ENCODE results near the gene WDR7. TPM values are rescaled to one million over a fixed set of nuclear protein-coding genes. Genes with fewer than 3 reads are reported as not detected.

The WDR7 gene
- total RNA-seq (10 to 100 TPM; 32.7 to 46.6 TPM), polyA plus RNA-seq (1 to 10 TPM; 6.5 to 8.4 TPM)
- long read RNA-seq, donor 1, partial matches to known transcripts: 9 of 12 reads
- long read RNA-seq, donor 1, other reads (novel, unspliced or antisense): 3 of 12 reads
- long read RNA-seq, donor 2, partial matches to known transcripts: 6 of 15 reads
- long read RNA-seq, donor 2, other reads (novel, unspliced or antisense): 9 of 15 reads

DNA sequence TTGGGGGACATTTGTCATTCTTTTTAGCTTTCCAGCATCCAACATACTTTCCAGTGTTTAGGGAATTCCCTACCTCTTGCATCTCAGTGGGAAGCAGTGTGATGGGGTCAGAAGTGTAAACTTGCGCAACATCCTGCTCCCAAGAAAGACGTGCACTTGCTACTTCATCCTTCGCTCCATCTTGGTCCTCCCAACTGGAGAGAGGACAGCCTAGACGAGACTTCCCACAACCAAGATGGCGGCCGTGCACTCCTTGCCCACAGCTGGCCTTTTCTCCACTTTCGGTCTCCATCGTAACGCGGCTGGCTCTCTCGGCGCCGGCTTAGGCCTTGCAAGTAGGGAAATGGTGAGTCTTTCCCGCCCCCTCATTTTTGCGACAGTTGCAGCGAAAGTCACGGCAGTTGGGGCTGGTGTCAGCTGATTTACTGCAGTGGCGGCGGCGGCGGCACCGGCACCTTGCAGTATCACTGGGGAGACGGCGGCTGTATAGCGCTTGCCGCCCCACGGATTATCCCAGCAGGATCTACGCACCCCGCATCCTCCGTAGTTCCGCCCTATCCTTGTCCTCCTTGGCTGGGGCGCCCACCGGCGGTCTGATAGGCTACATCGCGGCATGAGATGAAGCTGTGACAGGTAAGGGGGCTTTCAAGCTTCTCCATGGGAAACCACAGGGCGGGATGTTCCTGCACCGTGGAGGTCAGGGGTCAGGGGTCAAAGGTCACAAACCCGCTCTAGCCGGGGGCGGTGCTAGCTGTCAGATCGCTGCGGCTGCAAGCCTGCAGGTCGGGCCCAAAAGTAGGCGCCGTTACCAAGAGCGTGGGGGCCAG lies at the start of gene WDR7:
TSS of gene WDR7 (plus strand) at position 416 of the 827 bp plus-strand sequence. CDS start 21,157 bp downstream, outside the sequence.
- DNase-seq (peak; percentile 98), ATAC-seq (ENCODE audit: low FRiP score) (peak; percentile 99)
- H3K36me3 ChIP-seq (ENCODE audit: control insufficient read depth in 1 of 2, insufficient read depth in 2 of 2, low read length in 1 of 2): no peaks in the 10 kb centered on the region
- no peaks in the 10 kb centered on the region for H3K9me3 ChIP-seq (ENCODE audit: control insufficient read depth, low read length)
- intact Hi-C loops (cut with DNase I): loop anchor here in 1 of 2 donors (1.0 kb wide), 1 partner anchor 13 kb away; the partner anchor contains the start of gene TXNL1
- H3K4me3 ChIP-seq (ENCODE audit: low read length in 2 of 2): peak within 1 kb of the TSS; percentile 90 to 91
- peaks cover 1 to 3% of the 10 kb centered on the region in 2 donors for H3K4me1 ChIP-seq (ENCODE audit: control insufficient read depth in 1 of 2, insufficient read depth in 2 of 2, low read length in 2 of 2)
- WGBS, 2 donors: 0 to 1% methylated on average over 47 of the region's 47 CpGs
- H3K27ac ChIP-seq (ENCODE audit: low read depth in 1 of 2, low read length in 2 of 2): peak within 1 kb of the TSS in 1 of 2 donors; percentile 82
- no peaks in the 10 kb centered on the region for H3K27me3 ChIP-seq (ENCODE audit: control insufficient read depth in 1 of 2, insufficient read depth in 2 of 2, low read length in 1 of 2)

GRCh38 chr18:56606618-56607017 lies 44.5 kb upstream of the WDR7 start:
- H3K9me3 ChIP-seq (ENCODE audit: control insufficient read depth, low read length): no peaks in the 10 kb centered on the region
- DNase-seq (no peak), ATAC-seq (ENCODE audit: low FRiP score) (no peak)
- H3K27me3 ChIP-seq (ENCODE audit: control insufficient read depth in 1 of 2, insufficient read depth in 2 of 2, low read length in 1 of 2): no peaks in the 10 kb centered on the region
- H3K4me1 ChIP-seq (ENCODE audit: control insufficient read depth in 1 of 2, insufficient read depth in 2 of 2, low read length in 2 of 2): no peaks in the 10 kb centered on the region
- no peak overlapping the region for H3K27ac ChIP-seq (ENCODE audit: low read depth in 1 of 2, low read length in 2 of 2)
- WGBS, 2 donors: 81 to 88% methylated on average over 2 of the region's 2 CpGs
- H3K36me3 ChIP-seq (ENCODE audit: control insufficient read depth in 1 of 2, insufficient read depth in 2 of 2, low read length in 1 of 2): peaks cover 0 to 6% of the 10 kb centered on the region in 2 donors
- intact Hi-C loops (cut with DNase I): no loop called here
- no peak overlapping the region for H3K4me3 ChIP-seq (ENCODE audit: low read length in 2 of 2)

GRCh38 chr18:56615738-56616520 lies 35.2 kb upstream of the WDR7 start:
- no peak overlapping the region for H3K27ac ChIP-seq (ENCODE audit: low read depth in 1 of 2, low read length in 2 of 2)
- H3K4me1 ChIP-seq (ENCODE audit: control insufficient read depth in 1 of 2, insufficient read depth in 2 of 2, low read length in 2 of 2): no peaks in the 10 kb centered on the region
- no peak overlapping the region for H3K4me3 ChIP-seq (ENCODE audit: low read length in 2 of 2)
- no peak for ATAC-seq (ENCODE audit: low FRiP score)
- DNase-seq: no peak
- no peaks in the 10 kb centered on the region for H3K9me3 ChIP-seq (ENCODE audit: control insufficient read depth, low read length)
- no peaks in the 10 kb centered on the region for H3K27me3 ChIP-seq (ENCODE audit: control insufficient read depth in 1 of 2, insufficient read depth in 2 of 2, low read length in 1 of 2)
- intact Hi-C loops (cut with DNase I): no loop called here
- peaks cover 5% of the 10 kb centered on the region in 2 donors for H3K36me3 ChIP-seq (ENCODE audit: control insufficient read depth in 1 of 2, insufficient read depth in 2 of 2, low read length in 1 of 2)
- 78 to 87% methylated on average over 7 of the region's 7 CpGs for WGBS, 2 donors

- 72 to 80% methylated on average over 2 of the region's 2 CpGs for WGBS, 2 donors
- intact Hi-C loops (cut with DNase I): no loop called here
- H3K36me3 ChIP-seq (ENCODE audit: control insufficient read depth in 1 of 2, insufficient read depth in 2 of 2, low read length in 1 of 2): no peaks in the 10 kb centered on the region
- no peak overlapping the region for H3K4me3 ChIP-seq (ENCODE audit: low read length in 2 of 2)
- ATAC-seq (ENCODE audit: low FRiP score) (no peak), DNase-seq (no peak)
- H3K9me3 ChIP-seq (ENCODE audit: control insufficient read depth, low read length): no peaks in the 10 kb centered on the region
- no peak overlapping the region for H3K27ac ChIP-seq (ENCODE audit: low read depth in 1 of 2, low read length in 2 of 2)
- H3K27me3 ChIP-seq (ENCODE audit: control insufficient read depth in 1 of 2, insufficient read depth in 2 of 2, low read length in 1 of 2): no peaks in the 10 kb centered on the region
- peaks cover 0 to 1% of the 10 kb centered on the region in 2 donors for H3K4me1 ChIP-seq (ENCODE audit: control insufficient read depth in 1 of 2, insufficient read depth in 2 of 2, low read length in 2 of 2)
Observed at GRCh38 chr18:56627991-56628390, 23.2 kb upstream of the WDR7 start.

- Histone ChIP-seq H3K9me3 (ENCODE audit: control insufficient read depth, low read length) (no peaks in the 10 kb centered on the region), H3K4me1 (ENCODE audit: control insufficient read depth in 1 of 2, insufficient read depth in 2 of 2, low read length in 2 of 2) (peaks cover 1 to 3% of the 10 kb centered on the region in 2 donors), H3K36me3 (ENCODE audit: control insufficient read depth in 1 of 2, insufficient read depth in 2 of 2, low read length in 1 of 2) (no peaks in the 10 kb centered on the region), H3K27ac (ENCODE audit: low read depth in 1 of 2, low read length in 2 of 2) (no peak overlapping the region), H3K27me3 (ENCODE audit: control insufficient read depth in 1 of 2, insufficient read depth in 2 of 2, low read length in 1 of 2) (no peaks in the 10 kb centered on the region), H3K4me3 (ENCODE audit: low read length in 2 of 2) (no peak overlapping the region)
- WGBS, 2 donors: 85 to 87% methylated on average over 7 of the region's 7 CpGs
- DNase-seq (no peak), ATAC-seq (ENCODE audit: low FRiP score) (no peak)
- intact Hi-C loops (cut with DNase I): no loop called here
Observed at GRCh38 chr18:56632070-56633022, 18.8 kb upstream of the WDR7 start.

GRCh38 chr18:56635007-56635406 lies 16.2 kb upstream of the WDR7 start:
- Histone ChIP-seq H3K27ac (ENCODE audit: low read depth in 1 of 2, low read length in 2 of 2) (no peak overlapping the region), H3K4me1 (ENCODE audit: control insufficient read depth in 1 of 2, insufficient read depth in 2 of 2, low read length in 2 of 2) (peaks cover 1 to 3% of the 10 kb centered on the region in 2 donors), H3K27me3 (ENCODE audit: control insufficient read depth in 1 of 2, insufficient read depth in 2 of 2, low read length in 1 of 2) (no peaks in the 10 kb centered on the region), H3K4me3 (ENCODE audit: low read length in 2 of 2) (no peak overlapping the region), H3K9me3 (ENCODE audit: control insufficient read depth, low read length) (no peaks in the 10 kb centered on the region), H3K36me3 (ENCODE audit: control insufficient read depth in 1 of 2, insufficient read depth in 2 of 2, low read length in 1 of 2) (no peaks in the 10 kb centered on the region)
- ATAC-seq (ENCODE audit: low FRiP score) (no peak), DNase-seq (no peak)
- 88 to 89% methylated on average over 5 of the region's 5 CpGs for WGBS, 2 donors
- intact Hi-C loops (cut with DNase I): no loop called here

- Histone ChIP-seq H3K36me3 (ENCODE audit: control insufficient read depth in 1 of 2, insufficient read depth in 2 of 2, low read length in 1 of 2) (no peaks in the 10 kb centered on the region), H3K4me3 (ENCODE audit: low read length in 2 of 2) (peak overlapping the region; percentile 93 to 98), H3K27ac (ENCODE audit: low read depth in 1 of 2, low read length in 2 of 2) (no peak overlapping the region), H3K4me1 (ENCODE audit: control insufficient read depth in 1 of 2, insufficient read depth in 2 of 2, low read length in 2 of 2) (peaks cover 0 to 3% of the 10 kb centered on the region in 2 donors), H3K27me3 (ENCODE audit: control insufficient read depth in 1 of 2, insufficient read depth in 2 of 2, low read length in 1 of 2) (no peaks in the 10 kb centered on the region), H3K9me3 (ENCODE audit: control insufficient read depth, low read length) (no peaks in the 10 kb centered on the region)
- no peak for DNase-seq
- no peak for ATAC-seq (ENCODE audit: low FRiP score)
- intact Hi-C loops (cut with DNase I): no loop called here
- 1 to 2% methylated on average over 8 of the region's 8 CpGs for WGBS, 2 donors
Observed at GRCh38 chr18:56637176-56637575, 14.0 kb upstream of the WDR7 start.

Measured in aorta (tissue), 5 donors.